Eye (tissue), 1 donor: Measurements from ENCODE around the gene AAK1.

Source experiments
- DNase-seq: peaks from one replicate; pipeline ENCODE4 v3.0.0-alpha.2; 2015

AAK1 gene

DNA sequence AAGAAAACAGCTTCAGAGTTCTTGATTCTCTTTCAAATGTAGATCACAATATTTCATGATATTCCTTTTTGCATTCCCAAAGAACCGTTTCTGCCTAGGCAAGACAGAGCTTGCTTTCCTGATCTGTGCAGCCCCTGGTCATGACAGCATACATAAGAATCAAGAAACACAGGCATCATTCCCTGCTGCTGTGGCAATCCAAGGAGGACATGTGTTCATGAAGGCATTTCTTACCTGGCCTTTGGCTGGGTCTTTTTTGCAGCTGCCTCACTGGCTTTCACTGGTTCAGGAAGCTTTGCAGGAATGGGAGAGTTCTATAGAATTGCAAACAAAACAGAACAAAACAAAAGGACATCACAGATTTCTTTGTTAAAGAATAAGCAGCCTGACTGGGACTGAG is 118.7 kb downstream of the AAK1 start:
- no peak for DNase-seq

DNA sequence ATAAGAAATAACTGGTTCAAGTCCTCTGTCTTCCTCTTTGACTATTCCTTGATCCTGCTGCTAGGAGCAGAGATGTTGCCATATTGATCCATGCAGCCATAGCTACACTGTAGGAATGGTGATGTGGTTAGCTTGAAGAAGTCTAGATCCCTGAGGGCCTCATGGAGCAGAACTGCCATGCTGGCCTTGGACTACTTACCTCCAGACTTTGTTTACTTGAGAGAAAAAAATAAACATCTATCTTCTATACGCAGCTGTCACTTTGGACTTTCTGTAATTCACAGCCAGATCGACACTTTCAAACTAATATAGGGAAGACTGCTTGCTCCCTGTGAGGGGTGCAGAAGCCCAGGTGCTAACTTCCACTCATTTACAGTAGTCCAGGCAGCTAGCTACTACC is 121.8 kb downstream of the AAK1 start:
- no peak for DNase-seq

DNA sequence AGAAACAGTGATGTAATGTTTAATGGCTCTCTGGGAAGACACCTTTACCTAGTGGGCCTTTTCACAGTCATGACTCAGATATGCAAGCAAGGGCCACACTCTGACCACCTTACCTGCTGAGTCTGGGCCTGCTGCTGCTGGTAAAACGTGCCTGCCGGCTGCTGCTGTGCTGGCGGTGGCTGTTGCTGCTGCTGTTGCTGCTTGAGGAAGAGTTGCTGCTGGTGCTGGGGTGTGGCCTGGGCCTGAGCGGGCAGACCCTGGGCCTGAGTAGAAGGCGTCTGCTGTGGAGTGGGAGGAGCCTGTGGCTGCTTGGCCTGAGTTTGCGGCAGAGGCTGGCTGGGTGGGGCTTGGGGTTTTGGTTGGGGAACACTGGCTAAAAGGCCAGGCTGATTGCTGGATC is 124.7 kb downstream of the AAK1 start:
- DNase-seq, result no peak

DNA sequence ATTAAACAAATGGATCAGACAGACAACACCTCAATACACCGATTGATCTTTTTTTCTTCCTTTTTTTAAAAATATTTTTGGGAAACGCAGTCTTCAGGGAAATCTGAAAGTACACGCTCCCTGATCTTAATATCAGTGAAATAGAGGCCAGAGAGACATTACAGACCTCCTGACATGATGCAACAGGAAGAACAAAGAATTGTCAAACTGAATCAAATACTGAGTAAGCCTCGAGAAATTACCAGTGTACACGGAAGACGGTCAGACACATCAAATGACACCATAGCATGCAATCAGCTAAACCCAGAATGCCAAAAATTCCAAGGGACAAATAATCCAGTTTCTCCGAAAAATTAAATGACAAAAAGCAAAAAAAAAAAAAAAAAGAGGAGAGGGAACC is 126.1 kb downstream of the AAK1 start:
- no peak for DNase-seq

DNA sequence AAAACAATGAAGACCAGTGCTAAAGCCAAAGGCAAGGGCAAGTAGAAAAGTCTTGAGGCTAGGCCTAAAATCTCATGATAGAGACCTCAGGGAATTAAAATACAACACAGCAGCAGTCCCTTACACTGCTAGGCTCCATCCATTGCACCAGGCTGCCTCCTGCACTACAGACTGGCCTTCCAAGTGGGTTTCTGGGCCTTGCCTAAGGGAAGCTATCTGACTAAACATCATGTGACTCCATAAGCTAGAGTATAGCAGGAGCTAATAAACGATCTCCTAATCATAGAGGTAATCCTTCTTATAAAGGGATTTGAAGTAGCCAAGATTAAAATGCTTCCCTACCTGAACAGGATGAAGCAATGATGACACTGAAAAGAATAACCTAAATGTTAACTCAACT is 128.7 kb downstream of the AAK1 start:
- DNase-seq, result no peak

DNA sequence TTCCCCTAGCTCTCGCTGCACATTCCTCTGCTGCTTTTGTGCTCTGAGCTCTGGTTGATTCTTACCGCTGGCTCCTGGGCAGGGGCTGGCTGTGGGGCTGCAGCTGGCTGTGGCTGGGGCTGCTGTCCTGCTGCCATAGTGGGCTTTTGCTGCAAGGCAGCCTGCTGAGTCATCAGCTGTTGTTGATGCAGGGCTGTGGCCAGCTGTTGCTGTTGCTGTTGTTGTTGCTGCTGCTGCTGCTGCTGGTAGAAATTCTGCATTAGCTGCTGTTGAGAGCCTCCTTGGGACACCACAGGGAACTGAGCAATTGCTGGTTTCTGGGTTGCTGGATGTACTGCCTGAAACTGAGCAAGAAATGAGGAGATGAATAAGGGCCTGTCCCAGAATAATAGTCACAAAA is 129.1 kb downstream of the AAK1 start:
- peak; percentile 32 for DNase-seq

DNA sequence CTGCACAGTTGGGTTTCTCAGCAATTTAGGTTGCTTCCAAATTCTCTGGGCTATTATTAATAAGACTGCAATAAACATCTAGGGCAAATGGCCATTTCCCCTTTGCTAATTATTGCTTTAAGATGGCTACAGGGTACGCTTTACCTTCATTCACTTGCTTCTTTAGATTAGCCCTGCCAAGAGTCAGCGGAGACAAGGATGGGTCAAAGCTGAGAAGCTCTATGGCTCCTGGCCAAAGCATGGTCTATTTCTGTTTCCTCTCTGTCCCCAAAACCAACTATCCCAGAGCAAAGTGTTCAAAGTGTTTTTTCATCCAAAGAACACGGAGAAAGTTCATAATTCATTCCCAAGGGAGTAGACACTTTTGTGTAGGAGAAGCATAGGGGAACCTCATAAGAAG is 131.1 kb downstream of the AAK1 start:
- no peak for DNase-seq

DNA sequence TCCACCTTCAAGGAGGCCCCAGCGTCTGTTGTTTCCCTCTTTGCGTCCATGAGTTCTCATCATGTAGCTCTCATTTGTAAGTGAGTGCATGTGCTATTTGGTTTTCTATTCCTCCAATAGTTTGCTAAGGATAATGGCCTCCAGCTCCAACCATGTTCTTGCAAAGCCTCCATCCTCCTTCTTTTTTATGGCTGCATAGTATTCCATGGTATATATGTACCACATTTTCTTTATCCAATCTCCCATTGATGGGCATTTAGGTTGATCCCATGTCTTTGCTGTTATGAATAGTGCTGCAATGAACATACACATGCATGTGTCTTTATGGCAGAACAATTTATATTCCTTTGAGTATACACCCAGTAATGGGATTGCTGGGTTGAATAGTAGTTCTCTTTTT is 133.3 kb downstream of the AAK1 start:
- no peak for DNase-seq

DNA sequence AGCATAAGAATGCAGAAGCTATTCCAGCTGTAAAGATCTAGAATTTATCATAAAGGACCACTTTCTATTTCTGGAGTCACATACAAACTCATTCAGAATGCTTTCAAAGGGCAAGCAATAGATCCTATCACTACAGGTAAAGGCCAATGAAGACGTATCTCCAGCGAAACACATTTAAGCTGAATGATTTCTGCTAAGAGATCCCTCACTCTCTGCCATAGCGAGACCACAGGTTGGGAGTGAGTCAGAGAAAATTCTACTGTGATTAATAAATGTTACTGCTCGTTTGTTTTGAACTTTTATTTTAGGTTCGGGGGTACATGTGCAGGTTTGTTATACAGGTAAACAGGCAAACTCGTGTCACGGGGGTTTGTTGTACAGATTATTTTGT is 133.8 kb downstream of the AAK1 start:
- DNase-seq, result no peak

DNA sequence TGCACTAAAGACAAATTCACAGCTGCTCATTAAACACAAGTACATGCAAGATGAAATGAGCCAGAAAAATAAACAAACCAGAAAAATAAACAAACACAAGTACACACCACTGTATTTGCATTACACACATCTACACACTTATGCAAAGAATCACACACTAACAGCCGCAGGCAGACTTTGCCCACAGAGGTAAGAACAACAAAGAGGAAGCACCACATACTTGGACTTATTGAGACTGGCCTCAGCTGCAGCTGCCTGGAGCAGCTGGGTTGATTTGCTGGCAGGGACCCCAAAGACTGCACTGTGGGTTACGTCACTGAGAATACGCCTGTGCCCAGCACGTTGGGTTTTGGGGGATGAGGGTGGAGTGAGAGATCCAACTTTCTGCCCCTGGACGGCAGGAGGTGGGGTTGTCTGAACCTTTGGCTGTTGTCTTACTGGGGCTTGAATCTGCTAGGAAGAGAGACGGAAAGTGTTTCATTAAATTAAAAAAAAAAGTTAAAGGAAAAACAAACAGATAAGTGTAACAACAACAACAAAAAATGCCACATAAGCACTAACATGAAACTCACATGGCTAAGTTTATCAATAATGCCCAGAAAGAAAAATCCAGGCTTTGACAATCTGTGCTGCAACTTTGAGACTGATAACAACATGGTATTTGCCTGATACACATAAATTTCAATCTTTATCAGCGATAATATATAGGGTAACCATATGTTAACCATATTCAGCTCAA is 134.4 kb downstream of the AAK1 start:
- DNase-seq, result peak; percentile 10

DNA sequence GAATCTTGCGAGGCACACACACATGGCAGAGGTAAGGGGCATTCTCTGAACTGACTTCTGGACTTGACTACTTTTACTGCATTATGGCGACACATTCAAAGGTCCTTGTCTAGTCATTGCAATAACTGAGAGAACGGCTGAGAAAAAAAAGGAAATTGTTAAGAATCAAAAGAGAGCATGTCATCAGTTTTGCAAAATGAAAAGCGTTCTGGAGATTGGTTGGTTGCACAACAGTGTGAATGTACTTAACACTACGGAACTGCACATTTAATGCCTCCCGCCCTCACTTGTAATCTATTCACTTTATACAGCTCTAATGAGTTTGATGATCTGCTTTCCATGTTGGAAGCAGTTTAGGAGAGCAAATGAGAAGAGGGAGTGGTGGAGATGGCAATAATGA is 137.8 kb downstream of the AAK1 start:
- no peak for DNase-seq

DNA sequence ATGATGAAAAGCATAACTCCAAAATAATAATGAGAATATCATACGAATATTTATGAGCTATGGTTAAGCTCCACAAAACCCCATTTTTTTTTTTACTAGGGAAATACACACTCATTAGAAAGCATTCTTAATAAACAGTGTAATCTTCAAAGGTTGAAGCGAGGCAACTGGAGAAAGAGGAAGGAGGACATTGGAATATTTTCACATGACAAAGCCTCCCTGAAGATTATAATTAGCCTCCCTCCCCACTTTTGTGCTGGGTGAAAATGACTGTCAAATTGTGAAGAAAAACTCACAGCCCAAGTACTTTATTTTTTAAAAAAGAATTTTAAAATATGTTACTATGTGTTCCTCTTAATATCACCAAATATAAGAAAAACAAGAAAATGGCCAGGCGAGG is 142.2 kb downstream of the AAK1 start:
- no peak for DNase-seq

DNA sequence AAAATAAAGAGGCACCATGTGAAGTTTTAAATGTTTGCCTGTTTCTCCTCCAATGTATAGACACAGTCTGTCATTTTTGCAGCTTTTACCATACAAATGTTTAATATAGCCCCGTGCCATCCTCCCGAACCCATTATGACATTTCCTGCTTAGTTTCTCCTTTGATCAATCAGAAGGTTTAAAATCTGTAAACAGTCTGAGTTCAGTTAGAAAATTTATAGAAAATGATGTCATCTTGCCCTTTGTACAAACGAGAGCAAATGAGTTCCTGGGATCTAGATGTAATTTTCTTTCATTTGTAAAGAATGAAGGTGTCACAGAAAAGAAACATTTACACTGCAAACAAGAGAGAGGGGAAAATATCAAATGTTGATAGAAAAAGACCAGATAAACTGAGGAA is 143.6 kb downstream of the AAK1 start:
- no peak for DNase-seq

DNA sequence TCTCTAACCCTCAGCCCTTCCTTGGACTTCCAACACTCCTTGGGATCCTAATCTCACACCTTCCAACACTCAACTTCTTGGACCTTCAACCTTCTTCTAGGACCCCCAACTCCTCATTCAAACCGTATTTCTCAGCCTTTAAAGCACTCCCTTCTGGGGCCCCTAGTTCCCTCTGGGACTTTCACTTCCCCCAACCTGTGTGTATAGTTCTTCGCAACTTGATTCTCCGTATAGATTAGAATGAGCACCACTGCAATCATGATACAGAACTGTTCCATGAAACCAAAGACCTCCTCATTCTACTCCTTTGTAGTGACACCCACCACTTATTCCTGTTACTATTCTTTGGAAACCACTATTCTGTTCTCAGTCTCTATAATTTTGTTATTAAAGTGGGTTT is 144.3 kb downstream of the AAK1 start:
- DNase-seq, result no peak

DNA sequence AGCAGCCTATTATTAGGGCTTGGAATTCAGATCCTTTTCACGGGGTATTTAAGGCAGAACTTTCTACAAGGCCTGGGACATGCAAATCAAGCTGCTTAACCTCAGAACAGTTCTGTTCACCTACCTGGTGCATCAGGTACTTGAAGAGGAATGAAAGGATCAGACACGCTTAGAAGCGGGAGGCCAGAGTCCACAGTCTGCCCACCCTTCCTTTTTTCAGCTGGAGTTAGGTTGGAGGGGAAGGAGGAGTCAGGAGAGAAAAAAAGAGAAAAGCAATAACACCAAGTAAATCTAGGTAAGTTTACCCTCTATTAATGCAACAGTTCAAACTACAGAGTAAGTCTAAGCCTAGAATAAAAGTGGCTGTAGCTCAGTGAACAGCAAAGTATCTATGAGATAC is 147.7 kb downstream of the AAK1 start:
- DNase-seq, result no peak

DNA sequence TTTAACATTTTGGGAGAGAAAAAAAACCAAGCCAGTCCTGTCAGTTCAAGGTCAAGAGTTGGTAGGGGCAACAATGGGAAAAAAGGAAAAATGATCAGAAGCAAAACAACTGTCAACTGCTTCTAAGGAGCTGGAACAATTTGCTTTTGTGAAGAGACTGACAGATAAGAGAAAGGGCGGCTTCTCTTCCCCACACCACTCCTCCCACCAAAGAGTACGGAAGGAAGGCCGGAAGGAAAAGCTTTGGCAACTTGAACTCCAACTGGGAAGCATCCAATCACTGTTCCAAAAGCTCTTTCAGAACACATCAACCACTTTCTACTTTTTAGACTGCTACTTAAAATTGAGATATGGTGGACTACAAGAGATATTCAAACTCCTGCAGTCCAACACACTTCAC is 148.5 kb downstream of the AAK1 start:
- no peak for DNase-seq

DNA sequence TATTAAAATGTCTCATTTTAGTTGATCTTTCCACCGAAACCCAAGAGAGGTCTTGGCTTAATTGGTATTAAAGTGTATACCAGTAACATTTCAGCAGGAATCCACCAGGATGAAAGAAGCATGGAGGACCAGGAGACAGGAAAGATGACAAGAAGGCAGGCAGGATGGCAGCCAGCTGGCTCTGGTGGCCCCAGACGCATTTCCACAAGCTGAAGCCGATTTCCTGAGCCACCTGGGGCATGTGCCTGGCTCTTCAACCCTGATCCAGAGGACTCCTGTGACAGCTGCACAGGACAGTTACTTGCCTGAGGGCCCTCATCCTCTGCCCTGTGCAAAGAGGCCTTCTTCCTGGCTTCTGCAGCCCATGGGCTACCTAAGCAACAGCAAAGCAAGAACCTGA is 149.4 kb downstream of the AAK1 start:
- no peak for DNase-seq

DNA sequence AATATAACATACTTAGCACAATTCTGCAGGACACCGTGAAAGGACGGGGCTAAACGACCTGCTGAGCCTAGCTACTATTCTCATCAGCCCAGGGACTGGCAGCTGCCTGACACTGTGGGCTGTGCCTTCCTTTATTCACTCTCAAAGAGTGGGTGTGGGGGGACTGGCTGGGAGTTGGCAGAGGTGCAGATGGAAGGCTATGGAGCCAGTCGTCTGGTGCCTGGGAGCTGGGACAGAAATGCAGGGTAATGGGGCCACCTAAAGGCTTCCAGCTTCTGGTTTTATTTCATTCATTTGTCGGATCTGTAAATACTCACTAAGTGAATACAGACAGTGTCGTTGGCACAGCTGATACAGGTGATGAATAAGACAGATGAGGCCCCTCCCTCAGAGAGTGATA is 150.3 kb downstream of the AAK1 start:
- peak; percentile 31 for DNase-seq

DNA sequence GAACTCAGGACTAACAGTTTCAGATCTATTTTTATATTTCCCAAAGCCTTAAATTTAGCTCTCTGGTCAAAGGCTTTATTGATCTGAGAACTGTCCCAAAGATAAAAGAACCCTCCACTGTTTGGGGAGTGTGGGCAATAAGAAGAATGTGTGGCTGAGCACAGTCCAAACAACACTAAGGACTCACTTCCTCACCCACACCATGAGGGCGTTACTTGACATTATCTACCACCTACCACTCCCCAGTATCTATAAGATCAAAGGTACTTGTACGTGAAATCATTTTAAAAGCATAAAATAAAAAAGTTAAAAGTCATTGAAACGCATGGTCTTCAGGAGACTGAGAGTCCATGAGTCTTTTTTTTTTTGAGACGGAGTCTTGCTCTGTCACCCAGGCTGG is 151.7 kb downstream of the AAK1 start:
- no peak for DNase-seq

DNA sequence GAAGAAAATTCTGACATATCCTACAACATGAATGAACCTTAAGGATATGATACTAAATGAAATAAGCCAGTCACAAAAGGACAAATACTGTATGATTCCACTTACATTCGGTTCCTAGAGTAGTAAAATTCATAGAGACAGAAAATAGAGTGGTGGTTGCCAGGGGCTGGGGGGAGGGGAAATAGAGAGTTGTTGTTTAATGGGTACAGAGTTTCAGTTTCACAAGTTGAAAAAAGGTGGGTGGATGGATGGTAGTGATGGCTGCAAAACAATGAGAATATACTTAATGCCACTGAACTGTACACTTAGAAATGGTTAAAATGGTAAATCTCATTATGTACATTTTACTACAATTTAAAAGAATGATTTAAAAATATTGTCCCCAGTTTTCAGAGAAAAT is 153.1 kb downstream of the AAK1 start:
- no peak for DNase-seq

DNA sequence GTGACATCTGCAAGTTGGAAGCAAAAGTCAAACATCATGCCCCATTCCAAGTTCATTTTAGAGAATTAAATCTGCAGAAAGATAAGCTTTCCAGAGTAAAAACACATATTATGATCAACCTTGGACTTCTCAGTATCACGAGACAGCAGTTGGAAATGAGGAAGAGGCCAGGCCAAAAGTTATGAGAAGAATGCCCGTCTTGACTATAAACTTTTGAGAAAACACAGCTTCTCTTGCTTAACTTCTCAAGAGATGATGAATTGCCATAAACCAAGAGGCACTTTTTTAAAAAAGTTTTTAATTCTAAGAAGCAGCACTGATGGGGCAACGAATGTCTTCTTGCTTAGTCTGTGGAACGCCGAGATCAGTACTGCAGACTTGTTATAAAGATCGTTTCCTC is 153.7 kb downstream of the AAK1 start:
- DNase-seq, result no peak

DNA sequence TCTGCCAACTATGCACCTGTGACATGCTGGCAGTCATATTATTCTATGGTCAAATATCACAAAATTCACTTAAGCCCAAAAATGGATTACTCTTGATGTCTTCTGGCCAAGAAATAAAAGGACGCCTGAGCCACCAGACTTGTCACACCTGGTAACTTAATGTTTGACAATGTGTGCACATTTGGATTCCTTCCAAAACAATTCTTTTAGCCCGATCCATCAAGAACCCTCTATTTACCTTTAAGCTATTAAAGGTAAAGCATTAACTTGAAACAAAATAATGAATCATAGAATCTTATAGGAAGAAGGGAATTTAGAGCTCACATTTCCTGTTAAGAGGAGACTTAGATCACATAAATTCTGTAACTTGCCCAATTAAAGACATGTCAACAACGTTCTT is 159.8 kb downstream of the AAK1 start:
- no peak for DNase-seq

DNA sequence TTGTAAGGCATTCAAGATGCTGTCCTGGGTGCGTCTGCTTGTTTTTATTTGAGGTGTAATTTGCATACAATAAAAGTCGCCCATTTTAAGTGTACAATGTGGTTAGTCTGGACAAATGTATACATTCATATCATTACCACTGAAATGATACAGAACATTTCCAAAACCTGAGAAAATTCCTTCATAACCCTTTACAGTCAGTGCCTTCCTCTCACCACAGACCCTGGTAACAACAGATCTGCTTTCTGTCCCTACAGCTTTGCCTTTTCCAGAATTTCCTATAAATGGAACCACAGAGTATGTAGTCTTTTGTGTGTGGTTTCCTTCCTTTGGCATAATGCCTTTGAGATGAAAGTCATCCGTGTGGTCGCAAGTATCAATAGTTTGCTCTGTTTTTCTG is 160.5 kb downstream of the AAK1 start:
- DNase-seq, result no peak

DNA sequence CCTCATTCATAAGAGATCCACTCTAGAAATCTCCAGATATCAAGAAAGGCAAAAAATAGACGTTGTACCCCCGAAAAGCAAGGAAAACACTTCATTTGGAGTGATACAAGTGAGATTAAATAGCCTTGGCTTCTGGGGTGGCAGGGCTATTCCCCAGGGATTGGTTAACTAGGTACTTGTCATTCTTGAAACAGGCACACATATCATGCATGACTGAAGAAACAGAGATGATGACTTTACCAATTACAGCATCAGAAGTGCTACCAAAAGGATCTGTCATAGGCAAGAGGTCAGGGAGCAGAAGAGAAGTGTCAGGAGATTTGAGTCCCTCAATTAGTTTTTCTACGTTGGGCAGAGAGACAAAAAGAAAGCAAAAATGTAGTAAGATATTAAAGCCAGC is 161.1 kb downstream of the AAK1 start:
- DNase-seq, result peak; percentile 85

DNA sequence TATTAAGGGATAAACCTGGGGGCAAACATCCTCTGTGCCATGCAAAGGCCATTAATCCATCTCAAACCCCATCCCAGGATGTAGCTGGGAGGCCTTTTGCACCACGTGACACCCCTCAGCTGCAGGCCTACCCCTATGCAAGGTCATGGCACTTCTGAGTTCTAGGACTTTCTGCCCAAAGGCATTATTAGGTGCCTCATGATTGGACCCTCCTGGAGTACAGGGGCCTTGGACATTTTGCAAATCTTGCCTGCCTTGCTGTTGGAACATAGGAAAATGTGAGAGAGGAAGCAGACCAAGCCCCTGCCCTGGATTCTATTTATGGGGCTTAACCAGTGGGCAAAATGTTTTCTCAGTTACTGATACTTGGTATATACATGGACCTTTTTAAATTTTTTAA is 162.1 kb downstream of the AAK1 start:
- no peak for DNase-seq

DNA sequence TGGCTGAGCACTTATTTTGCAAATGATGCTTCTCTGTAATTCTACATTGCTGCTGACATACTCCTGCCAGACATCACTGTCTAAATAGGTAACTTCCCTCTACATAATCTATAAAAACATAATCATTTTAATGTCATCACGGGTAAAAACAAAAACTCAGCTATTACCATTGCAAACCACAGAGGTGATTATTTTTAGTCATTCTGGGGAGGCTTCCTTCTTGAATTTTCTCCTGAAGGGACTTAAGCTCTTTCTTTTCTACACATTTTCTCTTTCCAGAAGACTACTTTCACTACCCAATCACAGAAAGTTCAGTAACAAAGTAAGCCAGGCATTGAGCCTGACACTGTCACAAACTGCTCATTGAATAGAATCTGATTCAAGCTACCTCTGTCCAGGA is 165.9 kb downstream of the AAK1 start:
- DNase-seq, result no peak
